Camera-type eye (tissue), 1 donor: ENCODE results near the gene CCDC86. TPM values are rescaled to one million over a fixed set of nuclear protein-coding genes. Genes with fewer than 3 reads are reported as not detected.

Experiments used
- total RNA-seq: library from RNA; depleted of rRNA; stranded (reverse); fragments of >200 nt; gene quantifications from one replicate; pipeline ENCODE4 v1.2.3, GENCODE V29; 2014

CCDC86 gene, protein sequence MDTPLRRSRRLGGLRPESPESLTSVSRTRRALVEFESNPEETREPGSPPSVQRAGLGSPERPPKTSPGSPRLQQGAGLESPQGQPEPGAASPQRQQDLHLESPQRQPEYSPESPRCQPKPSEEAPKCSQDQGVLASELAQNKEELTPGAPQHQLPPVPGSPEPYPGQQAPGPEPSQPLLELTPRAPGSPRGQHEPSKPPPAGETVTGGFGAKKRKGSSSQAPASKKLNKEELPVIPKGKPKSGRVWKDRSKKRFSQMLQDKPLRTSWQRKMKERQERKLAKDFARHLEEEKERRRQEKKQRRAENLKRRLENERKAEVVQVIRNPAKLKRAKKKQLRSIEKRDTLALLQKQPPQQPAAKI
- 9.5 TPM for total RNA-seq

DNA sequence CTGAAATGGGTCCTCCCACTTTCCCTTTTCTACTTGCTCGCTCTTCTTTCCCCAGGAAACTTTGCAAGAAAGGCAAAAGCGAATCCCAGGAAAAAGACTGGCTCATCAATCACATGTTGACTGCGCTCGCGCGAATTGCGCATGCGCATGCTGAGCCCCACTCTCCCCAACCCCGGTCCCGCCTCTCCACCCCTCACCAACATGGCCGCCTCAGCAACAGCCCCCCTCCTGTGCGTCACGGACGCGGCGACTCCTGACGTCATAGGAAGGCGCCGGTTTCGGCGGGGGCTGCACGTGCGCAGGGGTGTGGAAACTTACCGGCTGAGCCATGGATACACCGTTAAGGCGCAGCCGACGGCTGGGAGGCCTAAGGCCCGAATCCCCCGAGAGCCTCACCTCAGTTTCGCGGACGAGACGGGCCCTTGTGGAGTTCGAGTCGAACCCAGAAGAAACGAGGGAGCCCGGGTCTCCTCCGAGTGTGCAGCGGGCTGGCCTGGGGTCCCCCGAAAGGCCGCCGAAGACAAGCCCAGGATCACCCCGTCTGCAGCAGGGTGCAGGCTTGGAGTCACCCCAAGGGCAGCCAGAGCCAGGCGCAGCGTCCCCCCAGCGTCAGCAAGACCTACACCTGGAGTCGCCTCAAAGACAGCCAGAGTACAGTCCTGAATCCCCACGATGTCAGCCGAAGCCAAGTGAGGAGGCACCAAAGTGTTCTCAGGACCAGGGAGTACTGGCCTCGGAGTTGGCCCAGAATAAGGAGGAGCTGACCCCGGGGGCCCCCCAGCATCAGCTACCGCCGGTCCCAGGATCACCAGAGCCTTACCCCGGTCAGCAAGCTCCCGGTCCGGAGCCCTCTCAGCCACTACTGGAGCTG is at the start of gene CCDC86:
CCDC86 (plus strand) TSS at position 317 of the 871 bp plus-strand sequence; CDS start at position 329, 12 bp downstream.

DNA sequence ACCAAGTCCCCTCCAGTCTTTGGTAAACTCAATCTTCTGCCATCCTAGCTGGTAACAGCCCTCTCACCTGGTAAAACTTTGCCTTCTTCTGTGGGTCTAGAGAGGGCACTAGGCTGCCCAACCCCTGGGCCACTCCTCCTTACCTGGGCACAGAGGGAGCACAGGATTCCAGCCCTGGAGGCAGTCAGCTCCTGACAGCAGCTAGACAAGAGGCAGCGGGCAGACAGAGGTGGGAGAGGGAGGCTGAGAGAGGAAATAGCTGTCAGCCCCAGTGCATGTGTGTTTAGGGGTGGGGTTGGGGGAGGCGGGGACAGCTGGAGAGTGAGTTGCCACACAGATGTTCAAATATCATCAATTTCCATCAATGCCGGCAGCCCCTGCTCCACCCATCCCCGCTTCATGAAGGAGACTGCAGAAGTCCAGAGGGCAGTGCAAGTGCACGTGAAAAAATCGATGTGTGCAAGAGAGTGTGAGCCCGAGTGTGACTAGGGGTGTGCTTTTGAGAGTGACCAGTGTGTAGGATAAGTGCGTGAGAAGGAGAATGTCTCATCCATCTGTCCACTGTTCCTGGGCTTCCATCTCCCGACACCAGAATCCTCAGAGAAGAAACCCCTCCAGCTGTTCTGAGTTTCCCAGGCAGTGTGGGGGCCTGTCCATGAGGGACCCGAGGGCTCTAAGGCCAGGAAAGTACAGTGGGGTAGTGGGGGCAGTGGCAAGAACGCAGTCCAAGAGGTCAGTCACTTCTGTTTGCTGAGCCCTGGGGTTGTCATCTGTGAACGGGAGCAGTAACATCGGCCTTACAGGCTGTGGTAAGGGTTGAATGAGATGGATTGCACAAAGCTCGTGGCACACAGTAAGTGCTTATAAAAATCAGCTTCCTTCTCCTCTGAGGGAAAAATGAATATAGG is 14.1 kb downstream of the CCDC86 start, which contains the start of gene PTGDR2:
PTGDR2 (minus strand) TSS at position 225 of the 908 bp plus-strand sequence. CDS start 2,228 bp downstream, outside the sequence.

DNA sequence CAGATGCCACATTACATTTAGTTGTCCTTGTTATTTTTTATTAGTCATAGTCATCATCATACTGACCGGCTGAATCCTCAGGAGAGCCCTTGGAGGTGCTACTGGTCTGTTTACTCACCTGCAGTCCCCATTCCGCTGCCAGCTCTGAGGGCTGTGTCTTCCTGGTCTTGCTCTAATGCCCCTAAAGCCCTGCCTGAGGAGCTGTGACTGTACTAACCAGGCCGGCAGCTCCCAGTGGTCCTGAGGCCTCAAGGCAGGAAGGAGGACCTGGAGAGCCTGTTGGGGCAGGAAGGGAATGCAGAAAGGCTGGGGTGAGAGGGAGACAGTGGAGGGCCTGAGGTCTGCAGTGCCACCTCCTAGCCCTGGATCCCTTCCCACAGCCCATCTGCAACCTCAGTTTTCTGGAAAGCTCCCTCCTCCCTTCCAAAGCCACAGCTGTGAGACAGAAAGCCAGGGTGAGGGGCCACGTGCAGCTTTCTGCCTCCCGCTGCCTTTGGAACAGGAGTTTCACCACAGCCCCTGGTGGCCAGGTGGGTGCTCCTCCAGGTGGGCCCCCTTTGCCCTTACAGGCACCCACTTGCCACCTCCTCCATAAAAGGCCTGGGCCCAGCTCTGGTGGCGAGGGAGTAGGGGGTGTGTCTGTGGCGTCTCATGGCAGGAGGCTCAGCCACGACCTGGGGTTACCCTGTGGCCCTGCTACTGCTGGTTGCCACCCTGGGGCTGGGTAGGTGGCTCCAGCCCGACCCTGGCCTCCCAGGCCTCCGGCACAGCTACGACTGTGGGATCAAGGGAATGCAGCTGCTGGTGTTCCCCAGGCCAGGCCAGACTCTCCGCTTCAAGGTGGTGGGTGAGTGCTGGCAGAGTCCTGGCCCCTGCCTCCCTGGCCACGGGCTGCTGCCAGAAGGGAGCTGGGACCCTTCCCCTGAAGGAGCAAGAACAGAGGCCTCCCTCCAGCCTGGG is 25.3 kb downstream of the CCDC86 start, which contains the start of gene ZP1:
ZP1 (plus strand) TSS at position 632 of the 960 bp plus-strand sequence; CDS start at position 652, 20 bp downstream.

Other genes with a start within 250 kb of the CCDC86 start
- gene MS4A8, start 142.5 kb upstream of the CCDC86 start, total RNA-seq = not detected
- not detected for gene MS4A18, start 117.4 kb upstream of the CCDC86 start, total RNA-seq
- not detected for gene MS4A15, start 85.2 kb upstream of the CCDC86 start, total RNA-seq
- gene MS4A10, start 56.8 kb upstream of the CCDC86 start, total RNA-seq = not detected
- 0.55 TPM for gene PTGDR2, start 13.8 kb downstream of the CCDC86 start, total RNA-seq
- not detected for gene ZP1, start 25.4 kb downstream of the CCDC86 start, total RNA-seq
- gene PRPF19, start 64.5 kb downstream of the CCDC86 start, total RNA-seq = 49.4 TPM
- gene TMEM109, start 72.0 kb downstream of the CCDC86 start, total RNA-seq = 41.1 TPM
- gene TMEM132A, start 82.3 kb downstream of the CCDC86 start, total RNA-seq = 88.3 TPM
- 14.8 TPM for gene SLC15A3, start 110.1 kb downstream of the CCDC86 start, total RNA-seq
- gene CD6, start 129.6 kb downstream of the CCDC86 start, total RNA-seq = 0.49 TPM